Dermis blood vessel endothelial cell (primary cell): ENCODE measurements around the gene CELF2. TPM values are rescaled to one million over a fixed set of nuclear protein-coding genes. Genes with fewer than 3 reads are reported as not detected.
"Not testable (repeated sequence)": the region's sequence is repeated elsewhere in the genome, so short reads cannot be mapped to it uniquely, and the experiment has no call there.

Experiments used
- DNase-seq: peaks from one replicate; pipeline ENCODE4 v3.0.0; 2010
- total RNA-seq: library from RNA; depleted of rRNA; stranded (reverse); fragments of >200 nt; gene quantifications from 2 replicates; pipeline ENCODE4 v1.2.3, GENCODE V29; 2014

Gene CELF2
- total RNA-seq, 1 donor from 2014 or later = 10.2 TPM

- no peak for DNase-seq
These were observed 345.8 kb downstream of the CELF2 start for GRCh38 chr10:11363497-11363896.

DNA sequence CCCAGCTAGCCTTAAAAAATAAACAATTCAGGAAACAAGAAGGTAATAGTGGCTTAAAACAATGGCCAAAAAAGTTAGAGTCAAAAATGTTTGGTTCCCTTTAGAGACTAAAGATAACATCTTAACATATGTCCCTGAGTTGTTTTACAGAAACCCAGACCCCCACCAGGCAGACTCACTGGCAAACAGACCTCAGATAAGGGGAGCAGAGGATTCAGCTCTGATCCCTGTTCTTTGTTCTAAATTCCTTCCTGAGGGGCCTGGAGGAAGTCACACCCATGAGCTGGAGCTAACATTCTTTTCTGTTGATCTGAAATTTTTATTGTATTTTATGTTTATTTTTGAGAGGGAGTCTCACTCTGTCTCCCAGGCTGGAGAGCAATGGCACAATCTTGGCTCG lies 346.6 kb downstream of the CELF2 start:
- no peak for DNase-seq

DNA sequence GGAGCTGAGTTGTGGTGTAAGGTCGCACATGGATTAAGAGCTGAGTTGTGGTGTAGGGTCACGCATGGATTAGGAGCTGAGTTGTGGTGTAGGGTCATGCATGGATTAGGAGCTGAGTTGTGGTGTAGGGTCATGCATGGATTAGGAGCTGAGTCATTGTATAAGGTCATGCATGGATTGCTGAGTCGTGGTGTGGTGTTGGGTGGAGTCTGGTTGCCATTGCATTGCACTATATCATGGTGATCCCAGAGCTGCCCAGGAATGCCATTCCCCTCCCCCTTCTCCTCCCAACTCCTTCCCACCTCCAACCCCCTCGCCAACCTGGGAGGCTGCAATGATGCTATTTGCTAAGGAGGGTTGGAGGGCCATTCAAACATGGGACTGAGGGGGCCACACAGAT lies 349.2 kb downstream of the CELF2 start:
- not testable (repeated sequence) for DNase-seq

GRCh38 chr10:11367505-11367904 lies 349.8 kb downstream of the CELF2 start:
- DNase-seq = no peak

DNA sequence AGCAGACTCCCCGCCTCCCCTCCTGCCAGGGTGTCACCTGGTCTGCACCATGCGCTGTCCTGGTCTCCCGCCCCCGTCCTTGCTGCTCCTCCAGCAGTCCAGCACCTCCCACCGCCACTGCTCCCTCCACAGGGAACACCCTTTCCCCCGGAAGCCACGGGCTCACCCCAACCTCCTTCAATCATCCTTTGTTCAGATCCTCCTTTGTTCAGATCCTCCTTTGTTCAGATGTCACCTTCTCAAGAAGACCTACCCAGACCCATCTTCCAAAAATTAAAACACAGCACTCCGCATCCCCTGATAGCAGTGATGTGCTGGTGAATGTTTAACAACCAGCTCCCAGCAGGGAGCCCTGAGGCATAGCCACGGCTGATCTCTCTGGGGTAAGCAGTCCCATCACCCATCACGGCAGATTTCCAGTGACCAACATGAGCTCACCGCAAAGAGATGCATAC lies 356.1 kb downstream of the CELF2 start:
- DNase-seq = no peak

GRCh38 chr10:11377267-11377666 lies 359.6 kb downstream of the CELF2 start:
- DNase-seq = no peak

DNA sequence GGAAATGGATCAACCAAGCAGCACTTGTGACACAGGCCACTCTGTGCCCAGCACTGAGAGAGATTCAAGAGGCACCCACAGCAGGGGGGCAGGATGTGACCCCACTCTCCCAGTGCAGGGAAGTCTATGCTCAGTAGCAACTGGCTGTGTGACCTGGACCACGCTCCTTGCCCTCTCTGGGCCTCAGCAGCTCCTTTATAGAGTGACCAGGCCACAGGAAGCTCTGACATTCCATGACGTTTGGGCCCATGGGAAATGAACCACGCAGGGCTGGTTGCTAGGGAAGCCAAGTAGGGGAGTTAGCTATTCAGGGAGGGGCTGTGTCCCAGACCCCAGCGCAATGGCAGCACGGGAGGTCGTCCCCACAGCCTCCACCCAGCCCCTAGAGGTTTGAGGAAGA lies 361.2 kb downstream of the CELF2 start:
- no peak for DNase-seq

- DNase-seq = no peak
These were observed 362.1 kb downstream of the CELF2 start for GRCh38 chr10:11379771-11380170.

- DNase-seq = no peak
These were observed 363.4 kb downstream of the CELF2 start for GRCh38 chr10:11381023-11381422.

DNA sequence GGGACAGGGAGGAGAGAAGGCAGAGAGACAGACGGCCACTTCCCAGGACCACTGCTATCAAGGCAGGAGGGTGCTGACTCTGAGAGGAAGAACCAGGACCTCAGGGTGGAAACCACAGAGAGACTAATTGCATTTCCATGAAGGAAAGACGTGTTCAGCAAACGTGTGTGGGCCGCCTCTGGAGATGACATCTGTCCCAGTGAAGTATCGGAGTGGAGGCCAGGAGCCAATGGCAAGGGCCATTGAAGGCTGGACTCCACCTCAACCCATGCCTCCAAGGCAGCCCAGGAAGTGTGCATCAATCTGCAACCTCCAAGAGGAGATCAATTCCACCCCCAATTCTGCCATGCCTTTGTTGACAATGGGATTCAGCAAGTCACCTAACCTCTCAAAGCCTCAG lies 363.8 kb downstream of the CELF2 start:
- no peak for DNase-seq

DNA sequence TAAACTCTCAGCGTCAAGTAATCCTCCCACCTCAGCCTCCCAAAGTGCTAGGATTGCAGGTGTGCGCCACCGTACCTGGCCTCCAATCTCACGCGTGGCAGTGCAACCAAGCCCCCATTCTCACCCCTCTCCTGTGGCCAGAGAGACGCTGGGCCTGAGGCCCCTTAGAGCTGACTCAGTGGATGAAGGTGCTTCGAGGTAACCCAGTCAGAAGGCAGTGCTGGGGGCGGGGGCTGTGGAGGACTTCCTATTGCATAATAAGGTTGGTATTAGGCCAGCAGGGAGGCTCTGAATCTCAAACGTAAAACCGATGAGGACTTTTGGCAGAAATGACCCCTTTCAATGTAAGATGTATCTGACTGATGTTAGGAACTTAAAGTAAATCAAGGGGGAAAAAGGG lies 364.5 kb downstream of the CELF2 start:
- no peak for DNase-seq

GRCh38 chr10:11386044-11386443 lies 368.4 kb downstream of the CELF2 start:
- no peak for DNase-seq
